CD4-positive, alpha-beta T cell treated with Interleukin-17A for 1 hour (primary cell): ENCODE data around the gene FANCE.
"Not testable (repeated sequence)": the region's sequence is repeated elsewhere in the genome, so short reads cannot be mapped to it uniquely, and the experiment has no call there.

Experiments
- DNase-seq: peaks from one replicate; pipeline ENCODE4 v3.0.0-alpha.2; 2020

FANCE gene

DNA sequence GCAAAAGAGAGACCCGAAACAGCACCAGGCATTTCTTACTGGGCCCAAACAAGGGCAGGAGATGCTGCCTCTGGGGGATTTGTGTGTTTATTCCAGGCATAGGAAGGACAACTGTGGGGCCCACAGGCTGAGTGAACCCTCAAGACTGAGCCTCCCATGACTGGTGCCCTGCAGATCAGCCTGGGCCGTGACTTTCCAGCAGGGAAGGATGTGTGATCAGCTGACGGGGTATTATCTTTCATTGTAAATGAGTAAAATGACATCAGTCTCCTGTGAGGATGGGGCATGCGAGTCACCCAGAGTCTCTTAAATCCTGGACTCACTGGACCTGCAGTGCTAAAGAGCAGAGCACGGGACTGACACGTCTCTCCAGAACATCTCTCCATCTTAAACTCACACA is 48.6 kb downstream of the FANCE start:
- no peak for DNase-seq

- DNase-seq, result no peak
Observed at GRCh38 chr6:35501784-35502183, 49.6 kb downstream of the FANCE start.

DNA sequence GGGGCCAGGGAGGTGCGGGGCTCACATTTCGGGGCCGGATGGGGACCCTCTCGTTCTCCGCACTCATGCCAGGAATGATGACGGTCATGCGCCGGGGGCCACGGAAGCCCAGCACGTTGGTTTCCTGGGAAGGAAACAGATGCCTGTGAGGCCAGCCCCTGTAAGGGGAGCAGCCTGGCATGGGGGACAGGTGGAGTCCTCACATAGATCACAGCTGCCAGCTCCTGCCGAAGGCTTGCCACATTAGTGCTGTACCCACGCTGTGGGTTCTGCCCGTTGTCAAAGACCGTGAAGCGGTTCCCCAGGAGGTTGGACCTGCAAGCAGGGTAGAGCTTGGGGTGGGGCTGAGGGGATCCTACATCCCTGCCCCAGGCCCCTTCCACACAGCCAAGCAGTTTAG is 51.4 kb downstream of the FANCE start:
- no peak for DNase-seq

DNA sequence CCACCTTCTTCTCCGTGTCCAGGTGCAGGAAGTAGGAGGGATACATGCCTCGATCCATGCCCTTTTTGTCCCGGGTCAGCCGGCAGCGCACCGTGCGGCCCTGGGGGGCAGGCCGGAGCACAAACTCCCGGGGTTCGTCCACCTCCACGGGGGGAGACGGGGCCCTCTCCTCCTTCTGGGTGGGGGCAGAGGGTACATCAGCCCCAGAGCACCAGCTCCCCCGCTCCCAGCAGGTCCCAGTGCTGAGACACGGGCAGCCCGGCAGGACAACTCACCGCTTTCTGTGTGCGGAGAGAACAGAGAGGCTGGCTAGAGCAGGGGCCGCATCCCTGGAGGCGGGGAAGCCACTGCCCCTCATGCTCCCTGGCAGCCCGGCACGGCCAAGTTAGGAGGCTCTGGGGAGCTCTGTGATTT is 53.9 kb downstream of the FANCE start:
- no peak for DNase-seq

- no peak for DNase-seq
Observed at GRCh38 chr6:35506536-35506935, 54.4 kb downstream of the FANCE start.

GRCh38 chr6:35507221-35507620 is 55.1 kb downstream of the FANCE start:
- no peak for DNase-seq

GRCh38 chr6:35508027-35508426 is 55.9 kb downstream of the FANCE start:
- DNase-seq, result no peak

GRCh38 chr6:35508542-35508941 is 56.4 kb downstream of the FANCE start:
- no peak for DNase-seq

GRCh38 chr6:35510916-35511561 is 58.9 kb downstream of the FANCE start:
- no peak for DNase-seq

- no peak for DNase-seq
Observed at GRCh38 chr6:35511562-35511941, 59.4 kb downstream of the FANCE start.

DNA sequence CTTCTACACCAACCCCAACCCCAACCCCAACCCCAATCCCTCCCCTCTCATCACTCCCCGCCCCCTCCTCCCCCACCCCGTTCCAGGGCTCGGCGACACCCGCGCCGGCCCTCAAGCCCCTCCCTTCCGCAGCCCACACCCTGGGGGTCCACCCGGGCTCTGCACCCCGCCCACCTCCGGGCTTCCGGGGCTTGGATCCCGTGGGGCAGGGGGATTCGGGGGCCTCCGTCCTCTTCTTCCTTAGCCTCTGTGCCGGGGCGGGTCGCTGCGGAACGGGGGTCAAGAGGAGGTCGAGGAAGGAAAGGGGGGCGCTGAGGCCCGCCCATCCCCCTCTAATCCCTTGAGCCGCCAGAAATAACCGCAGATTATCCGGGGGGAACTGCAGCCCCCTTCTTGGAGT is 59.9 kb downstream of the FANCE start:
- no peak for DNase-seq

GRCh38 chr6:35512740-35513139 is 60.6 kb downstream of the FANCE start, which contains the start of gene TULP1:
Gene TULP1, minus strand, starts transcription at chr6:35512896. Its CDS starts 38 bp downstream, at chr6:35512858.
- DNase-seq, result no peak

DNA sequence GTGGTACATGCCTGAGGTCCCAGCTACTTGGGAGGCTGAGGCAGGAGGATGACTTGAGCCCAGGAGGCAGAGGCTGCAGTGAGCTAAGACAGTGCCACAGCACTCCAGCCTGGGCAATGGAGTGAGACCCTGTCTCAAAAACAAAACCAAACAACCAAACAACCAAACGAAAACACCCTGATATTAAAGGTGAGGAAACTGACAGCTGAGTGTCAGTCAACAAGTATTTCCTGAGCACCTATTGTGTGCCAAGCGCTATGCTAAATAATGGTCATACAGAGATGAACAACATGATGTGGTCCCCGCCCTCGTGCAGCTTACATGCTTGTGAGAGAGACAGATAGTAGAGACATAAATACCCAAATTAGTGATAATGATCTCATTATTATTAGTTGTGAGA is 62.4 kb downstream of the FANCE start:
- DNase-seq, result no peak

- not testable (repeated sequence) for DNase-seq
Observed at GRCh38 chr6:35515939-35516338, 63.8 kb downstream of the FANCE start.
